GM12873 (cell line): ENCODE data around the gene PIR.

Experiments
- TF ChIP-seq, protein P1 (sequence below): IDR thresholded peaks from 2 replicates; pipeline ENCODE4 v1.5.1; 2012; ENCODE audit warnings: low read depth, mild to moderate bottlenecking, moderate library complexity, low read length, control low read depth; ENCODE audit not compliant: insufficient read depth; ENCODE audit errors: missing control alignments

PIR gene

GRCh38 chrX:15515931-15516330 lies 22.8 kb upstream of the PIR start:
- TF ChIP-seq, protein P1, sequence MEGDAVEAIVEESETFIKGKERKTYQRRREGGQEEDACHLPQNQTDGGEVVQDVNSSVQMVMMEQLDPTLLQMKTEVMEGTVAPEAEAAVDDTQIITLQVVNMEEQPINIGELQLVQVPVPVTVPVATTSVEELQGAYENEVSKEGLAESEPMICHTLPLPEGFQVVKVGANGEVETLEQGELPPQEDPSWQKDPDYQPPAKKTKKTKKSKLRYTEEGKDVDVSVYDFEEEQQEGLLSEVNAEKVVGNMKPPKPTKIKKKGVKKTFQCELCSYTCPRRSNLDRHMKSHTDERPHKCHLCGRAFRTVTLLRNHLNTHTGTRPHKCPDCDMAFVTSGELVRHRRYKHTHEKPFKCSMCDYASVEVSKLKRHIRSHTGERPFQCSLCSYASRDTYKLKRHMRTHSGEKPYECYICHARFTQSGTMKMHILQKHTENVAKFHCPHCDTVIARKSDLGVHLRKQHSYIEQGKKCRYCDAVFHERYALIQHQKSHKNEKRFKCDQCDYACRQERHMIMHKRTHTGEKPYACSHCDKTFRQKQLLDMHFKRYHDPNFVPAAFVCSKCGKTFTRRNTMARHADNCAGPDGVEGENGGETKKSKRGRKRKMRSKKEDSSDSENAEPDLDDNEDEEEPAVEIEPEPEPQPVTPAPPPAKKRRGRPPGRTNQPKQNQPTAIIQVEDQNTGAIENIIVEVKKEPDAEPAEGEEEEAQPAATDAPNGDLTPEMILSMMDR: no peak

- TF ChIP-seq, protein P1: no peak
These were observed 21.1 kb upstream of the PIR start for GRCh38 chrX:15514279-15514678.

DNA sequence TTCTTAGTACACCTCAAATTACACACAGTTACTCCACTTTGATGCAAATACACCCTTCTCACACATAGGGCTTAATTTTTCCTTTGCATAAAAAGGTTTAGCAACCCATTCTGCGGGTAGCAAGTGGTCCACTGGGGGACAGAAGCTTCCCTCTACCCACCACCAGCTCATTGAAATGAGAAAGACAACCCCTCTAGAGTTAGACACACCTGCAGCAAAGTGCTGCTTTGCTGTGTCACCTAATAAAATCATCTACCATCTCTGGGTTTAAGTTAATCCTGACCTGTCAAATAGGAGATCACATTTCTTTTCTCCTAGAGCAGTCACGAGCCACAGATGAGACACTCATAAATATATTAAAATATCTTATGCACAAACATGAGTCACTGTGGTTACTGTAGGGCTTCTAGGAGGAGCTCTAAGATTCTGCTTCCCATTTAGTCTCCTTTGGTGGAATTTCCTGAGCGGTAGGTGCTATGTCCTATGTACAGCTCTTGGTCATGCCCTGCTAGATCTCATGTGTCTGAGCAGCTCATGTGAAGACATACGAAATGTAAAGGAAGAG lies 19.4 kb upstream of the PIR start:
- TF ChIP-seq, protein P1: no peak

DNA sequence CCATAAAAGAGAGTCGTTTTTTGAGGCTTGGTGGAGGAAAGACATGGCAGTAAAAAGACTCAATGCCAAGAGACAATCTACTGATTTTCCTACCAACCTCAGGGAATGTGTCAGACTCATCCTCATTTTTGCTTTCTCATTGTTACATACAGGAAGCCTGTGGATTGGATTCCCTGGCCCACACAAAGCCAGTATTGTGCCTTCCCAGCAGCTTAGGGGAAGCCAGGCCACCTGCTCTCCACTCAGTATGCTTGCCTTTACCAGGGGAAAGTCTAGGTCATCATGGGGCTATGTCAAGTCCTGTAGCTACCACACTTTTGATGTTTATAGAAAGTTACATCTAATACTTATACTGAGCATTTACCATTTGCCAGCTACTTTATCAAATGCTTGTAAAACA lies 18.4 kb upstream of the PIR start:
- TF ChIP-seq, protein P1: no peak

DNA sequence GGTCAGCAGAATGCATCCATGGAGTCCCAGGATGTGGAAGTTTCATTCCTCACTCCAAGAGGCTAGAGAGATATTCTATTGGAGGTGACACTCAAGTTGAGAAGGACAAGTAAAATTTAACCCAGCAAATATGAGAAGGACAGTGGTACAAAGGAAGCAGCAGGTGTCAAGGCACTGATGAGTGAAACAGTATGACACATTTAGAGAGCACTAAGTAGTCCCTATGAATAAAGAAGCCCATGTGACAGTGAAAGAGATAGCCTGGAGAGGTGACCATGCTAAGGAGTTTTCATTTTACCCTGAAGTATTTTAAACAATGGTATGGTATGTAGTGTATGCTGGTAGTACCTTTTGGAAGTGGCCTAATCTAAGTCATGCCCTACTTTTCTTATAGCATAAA lies 16.7 kb upstream of the PIR start:
- TF ChIP-seq, protein P1: no peak

GRCh38 chrX:15507005-15507404 lies 13.9 kb upstream of the PIR start:
- TF ChIP-seq, protein P1: no peak

DNA sequence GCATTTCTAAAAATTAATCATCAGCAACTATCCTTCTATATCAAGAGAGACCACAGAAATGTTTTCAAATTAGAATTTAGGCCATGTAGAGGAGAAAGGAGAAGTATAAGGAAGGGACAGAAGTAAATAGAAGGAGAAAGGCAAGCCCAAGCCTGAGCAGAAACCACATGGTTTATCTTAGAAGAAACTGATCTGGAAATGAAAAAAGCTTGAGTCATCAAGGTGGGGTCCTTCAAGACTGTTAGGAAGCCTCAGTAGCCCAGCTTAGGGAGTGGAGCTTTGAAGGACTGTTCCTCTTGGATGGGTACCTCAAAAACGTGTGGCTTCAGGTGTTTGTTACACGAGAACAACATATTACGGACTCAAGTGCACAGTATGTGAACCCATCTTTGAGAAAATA lies 12.0 kb upstream of the PIR start:
- TF ChIP-seq, protein P1: no peak
